GM23338 (cell line): Measurements from ENCODE around the gene ZCCHC24.

Source experiments
- EZH2phosphoT487 ChIP-seq: fragments of 200-600 bp; sonication (generic); IDR thresholded peaks from one replicate; pipeline ENCODE4 v1.8.1; 2018; ENCODE audit warnings: antibody characterized with exemption; ENCODE audit not compliant: unreplicated experiment
- POLR2AphosphoS5 ChIP-seq: IDR thresholded peaks from 2 replicates; pipeline ENCODE4 v1.6.1; 2016; ENCODE audit warnings: antibody characterized with exemption, low read depth

DNA sequence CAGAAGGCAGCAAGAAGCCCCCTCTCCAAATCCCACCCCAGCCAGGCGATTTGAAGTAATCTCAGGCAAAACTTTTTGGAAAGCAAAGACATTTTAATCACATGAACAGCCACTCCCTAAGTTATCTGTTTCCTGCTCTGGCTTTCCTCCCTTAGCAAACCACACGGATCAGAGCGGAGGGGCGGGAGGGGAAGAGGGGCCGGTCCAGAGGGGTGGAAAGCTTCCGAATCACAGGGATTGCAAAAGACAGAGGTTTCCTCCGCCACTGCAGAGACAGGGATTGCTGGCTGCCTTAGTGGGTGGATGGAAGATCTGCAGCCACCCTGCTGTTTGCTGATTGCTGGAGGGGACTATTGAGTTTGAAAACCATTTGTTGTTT is 41.2 kb downstream of the ZCCHC24 start:
- TF ChIP-seq POLR2AphosphoS5 (no peak), EZH2phosphoT487 (no peak)
